CD4-positive, alpha-beta T cell (primary cell): Measurements from ENCODE around the gene SLC22A13. TPM values are rescaled to one million over a fixed set of nuclear protein-coding genes. Genes with fewer than 3 reads are reported as not detected.

Source experiments
- ATAC-seq: fragments of 200-7000 bp; cut with Tn5 transposase; one replicate; pipeline ENCODE4 v1.10.0; 2022; ENCODE audit warnings: mild to moderate bottlenecking; ENCODE audit not compliant: poor library complexity
- CTCF ChIA-PET: fragments of 350-600 bp; sonication (Branson Sonifier 250); formaldehyde crosslinking; loops from one replicate; lab custom pipeline; 2021; ENCODE audit warnings: antibody characterized with exemption, inconsistent platforms; lab: Charles Lee
- POLR2A ChIA-PET: fragments of 350-600 bp; sonication (Branson Sonifier 250); formaldehyde crosslinking; loops from one replicate; lab custom pipeline; 2021; ENCODE audit warnings: antibody characterized with exemption, inconsistent platforms; lab: Charles Lee
- DNase-seq, 14 experiments: peaks; one replicate each; pipeline ENCODE4 v3.0.0-alpha.2; 2013 to 2020; ENCODE audit warnings: mixed read lengths in 2 of 14
- H3K27ac ChIP-seq, 2 donors: one replicate each; pipeline versions ENCODE4 v1.5.1 to v1.7.0; 2013; ENCODE audit warnings: low read length in 2 of 2, low read depth in 1 of 2, mild to moderate bottlenecking in 1 of 2
- H3K27me3 ChIP-seq, 2 experiments: 1 replicate in 1 of 2; 2 replicates in 1 of 2; pipeline versions ENCODE4 v1.6.1 to v1.7.0; 2013; ENCODE audit warnings: low read length in 2 of 2, control low read depth in 1 of 2, mild to moderate bottlenecking in 1 of 2, moderate library complexity in 1 of 2; ENCODE audit not compliant: insufficient read depth in 2 of 2, control insufficient read depth in 1 of 2
- H3K36me3 ChIP-seq: one replicate; pipeline ENCODE4 v1.6.1; 2013; ENCODE audit warnings: low read length, control low read depth; ENCODE audit not compliant: insufficient read depth
- H3K4me1 ChIP-seq: one replicate; pipeline ENCODE4 v1.6.1; 2013; ENCODE audit warnings: low read length, control low read depth; ENCODE audit not compliant: insufficient read depth
- H3K4me3 ChIP-seq: one replicate; pipeline ENCODE4 v1.5.1; 2013; ENCODE audit warnings: mild to moderate bottlenecking, low read length, moderate library complexity
- H3K9me3 ChIP-seq, 2 experiments: 1 replicate in 1 of 2; 2 replicates in 1 of 2; pipeline versions ENCODE4 v1.6.1 to v1.7.0; 2013; ENCODE audit warnings: low read length in 2 of 2, mild to moderate bottlenecking in 2 of 2, control low read depth in 1 of 2, moderate library complexity in 1 of 2; ENCODE audit not compliant: control insufficient read depth in 1 of 2, insufficient read depth in 1 of 2
- H3K27ac Mint-ChIP-seq: one replicate; pipeline ENCODE4 v1.8.0; 2020; ENCODE audit warnings: mixed read lengths
- H3K27me3 Mint-ChIP-seq: one replicate; pipeline ENCODE4 v1.8.0; 2021; ENCODE audit warnings: mixed read lengths
- H3K36me3 Mint-ChIP-seq: one replicate; pipeline ENCODE4 v1.8.0; 2021; ENCODE audit warnings: low read depth, mixed read lengths
- H3K4me1 Mint-ChIP-seq: one replicate; pipeline ENCODE4 v1.8.0; 2021; ENCODE audit warnings: low read depth, mixed read lengths
- H3K4me3 Mint-ChIP-seq: one replicate; pipeline ENCODE4 v1.8.0; 2020; ENCODE audit warnings: mild to moderate bottlenecking, mixed read lengths
- H3K9me3 Mint-ChIP-seq: one replicate; pipeline ENCODE4 v1.8.0; 2020; ENCODE audit warnings: mixed read lengths
- intact Hi-C, 2 experiments: fragments of 100-400 bp; cut with DNase I in 1 of 2; cut with micrococcal nuclease in 1 of 2; formaldehyde crosslinking; loops; one replicate each; pipeline versions ENCODE4 v1.15.1 to v1.9.0; 2023 to 2025; cut with DNase I, micrococcal nuclease
- total RNA-seq, 174 experiments: library from RNA in 2 of 174; stranded (reverse) in 2 of 174; gene quantifications; one replicate each; pipeline ENCODE4 v1.2.3 and lab custom pipeline; 2021 to 2026
- TF ChIP-seq, protein P1 (sequence below): fragments of 200-600 bp; IDR thresholded peaks from one replicate; pipeline ENCODE4 v1.8.0; 2022; ENCODE audit warnings: antibody characterized with exemption, mild to moderate bottlenecking

The SLC22A13 gene
- total RNA-seq, 2 experiments from 2014 or later: 0.19 to 0.22 TPM

DNA sequence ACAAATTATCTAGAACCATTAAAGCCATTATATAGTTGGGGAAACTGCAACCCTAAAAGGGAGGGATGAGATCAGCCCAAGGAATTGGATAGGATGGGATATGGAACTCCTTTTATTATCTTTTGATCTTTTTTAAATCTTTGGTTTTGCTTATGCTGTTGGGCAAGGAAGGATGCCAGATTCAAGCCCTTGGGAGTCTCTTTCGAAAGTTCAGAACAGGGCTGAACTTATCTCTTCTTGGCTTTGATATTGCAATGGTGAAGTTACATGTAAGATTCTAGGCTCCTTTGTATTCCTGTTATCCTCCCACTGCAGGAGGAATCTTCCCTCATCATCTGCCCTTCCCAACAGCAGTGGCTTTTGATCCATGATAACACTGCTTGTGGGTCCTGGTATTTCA, 10.0 kb upstream of the SLC22A13 start:
- H3K9me3 ChIP-seq: no peaks in the 10 kb centered on the region
- H3K4me3 ChIP-seq: no peak overlapping the region
- no peak for ATAC-seq
- TF ChIP-seq, protein P1, sequence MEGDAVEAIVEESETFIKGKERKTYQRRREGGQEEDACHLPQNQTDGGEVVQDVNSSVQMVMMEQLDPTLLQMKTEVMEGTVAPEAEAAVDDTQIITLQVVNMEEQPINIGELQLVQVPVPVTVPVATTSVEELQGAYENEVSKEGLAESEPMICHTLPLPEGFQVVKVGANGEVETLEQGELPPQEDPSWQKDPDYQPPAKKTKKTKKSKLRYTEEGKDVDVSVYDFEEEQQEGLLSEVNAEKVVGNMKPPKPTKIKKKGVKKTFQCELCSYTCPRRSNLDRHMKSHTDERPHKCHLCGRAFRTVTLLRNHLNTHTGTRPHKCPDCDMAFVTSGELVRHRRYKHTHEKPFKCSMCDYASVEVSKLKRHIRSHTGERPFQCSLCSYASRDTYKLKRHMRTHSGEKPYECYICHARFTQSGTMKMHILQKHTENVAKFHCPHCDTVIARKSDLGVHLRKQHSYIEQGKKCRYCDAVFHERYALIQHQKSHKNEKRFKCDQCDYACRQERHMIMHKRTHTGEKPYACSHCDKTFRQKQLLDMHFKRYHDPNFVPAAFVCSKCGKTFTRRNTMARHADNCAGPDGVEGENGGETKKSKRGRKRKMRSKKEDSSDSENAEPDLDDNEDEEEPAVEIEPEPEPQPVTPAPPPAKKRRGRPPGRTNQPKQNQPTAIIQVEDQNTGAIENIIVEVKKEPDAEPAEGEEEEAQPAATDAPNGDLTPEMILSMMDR: no peak
- H3K27ac ChIP-seq: no peak overlapping the region
- peaks cover 43% of the 10 kb centered on the region for H3K36me3 Mint-ChIP-seq
- no peaks in the 10 kb centered on the region for H3K9me3 Mint-ChIP-seq
- ChIA-PET CTCF (interaction anchor here (0.8 kb wide), 1 partner anchor 17 kb away, joined by 3 read pairs; no protein-coding TSS in a partner anchor), POLR2A (no interaction called here)
- H3K27me3 ChIP-seq: no peaks in the 10 kb centered on the region
- peaks cover 39% of the 10 kb centered on the region for H3K36me3 ChIP-seq
- no peaks in the 10 kb centered on the region for H3K4me1 ChIP-seq
- DNase-seq: no peak
- H3K27ac Mint-ChIP-seq: peak overlapping the region; percentile 4
- intact Hi-C loops: no loop called here
- no peak overlapping the region for H3K4me3 Mint-ChIP-seq
- H3K4me1 Mint-ChIP-seq: peaks cover 8% of the 10 kb centered on the region
- no peaks in the 10 kb centered on the region for H3K27me3 Mint-ChIP-seq

DNA sequence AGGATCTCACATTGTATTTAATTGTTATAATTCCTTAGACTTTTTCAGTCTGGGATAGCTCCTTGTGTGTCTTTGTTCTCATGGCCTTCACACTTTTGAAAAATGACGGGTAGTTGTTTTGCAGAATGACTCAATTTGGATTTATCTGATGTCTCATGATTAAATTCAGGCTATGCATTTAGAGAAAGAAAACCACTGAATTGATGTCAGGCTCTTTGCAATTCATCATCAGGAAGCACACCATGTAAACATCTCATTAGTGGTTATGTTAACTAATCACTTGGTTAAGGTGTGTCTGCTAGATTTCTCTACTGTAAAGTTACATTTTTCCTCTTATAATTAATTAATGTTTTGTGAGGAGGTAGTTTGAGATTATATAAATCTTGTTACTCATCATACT, 8.0 kb upstream of the SLC22A13 start:
- Mint-ChIP-seq H3K27me3 (no peaks in the 10 kb centered on the region), H3K4me1 (peaks cover 8% of the 10 kb centered on the region), H3K27ac (peak overlapping the region; percentile 16), H3K36me3 (peaks cover 24% of the 10 kb centered on the region), H3K9me3 (no peaks in the 10 kb centered on the region), H3K4me3 (no peak overlapping the region)
- ChIA-PET POLR2A (no interaction called here), CTCF (no interaction called here)
- DNase-seq (peak in 1 of 14 experiments; percentile 1), ATAC-seq (no peak)
- intact Hi-C loops: no loop called here
- Histone ChIP-seq H3K27ac (no peak overlapping the region), H3K4me1 (no peaks in the 10 kb centered on the region), H3K9me3 (no peaks in the 10 kb centered on the region), H3K4me3 (no peak overlapping the region), H3K27me3 (no peaks in the 10 kb centered on the region), H3K36me3 (peaks cover 23% of the 10 kb centered on the region)
- TF ChIP-seq, protein P1: no peak

DNA sequence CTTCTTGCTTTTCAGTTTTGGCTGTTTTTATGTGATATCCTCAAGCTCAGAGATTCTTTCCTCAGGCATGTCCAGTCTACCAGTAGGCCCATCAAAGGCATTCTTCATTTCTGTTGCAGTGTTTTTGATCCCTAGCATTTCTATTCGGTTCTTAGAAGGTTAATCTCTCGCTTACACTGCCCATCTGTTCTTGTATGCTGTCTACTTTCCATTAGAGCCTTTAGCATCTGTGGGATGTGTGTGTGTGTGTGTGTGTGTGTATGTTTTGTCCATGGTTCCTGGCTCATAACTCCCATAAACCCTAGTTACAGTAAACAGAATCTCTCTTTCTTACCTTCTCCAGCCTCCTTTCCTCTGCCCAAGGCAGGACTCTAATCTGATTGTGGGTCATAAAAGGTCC, 5.1 kb upstream of the SLC22A13 start:
- Histone ChIP-seq H3K36me3 (no peaks in the 10 kb centered on the region), H3K4me3 (no peak overlapping the region), H3K4me1 (no peaks in the 10 kb centered on the region), H3K27me3 (no peaks in the 10 kb centered on the region), H3K9me3 (no peaks in the 10 kb centered on the region), H3K27ac (no peak overlapping the region)
- no peak for ATAC-seq
- Mint-ChIP-seq H3K4me3 (no peak overlapping the region), H3K27me3 (no peaks in the 10 kb centered on the region), H3K9me3 (no peaks in the 10 kb centered on the region), H3K27ac (no peak overlapping the region), H3K4me1 (peaks cover 27% of the 10 kb centered on the region), H3K36me3 (no peaks in the 10 kb centered on the region)
- ChIA-PET CTCF (no interaction called here), POLR2A (no interaction called here)
- TF ChIP-seq, protein P1: no peak
- intact Hi-C loops: no loop called here
- DNase-seq: no peak
